GM23338 (cell line): Measurements from ENCODE around the gene REXO2. TPM values are rescaled to one million over a fixed set of nuclear protein-coding genes. Genes with fewer than 3 reads are reported as not detected.

Experiments used
- ATAC-seq: fragments of 200-7000 bp; cut with Tn5 transposase; 3 replicates; pipeline ENCODE4 v1.9.1; 2020
- DNase-seq: peaks from one replicate; pipeline ENCODE4 v3.0.0-alpha.2; 2015; ENCODE audit warnings: low spot score
- H2AFZ ChIP-seq: fragments of 200-600 bp; sonication (generic); 2 replicates; pipeline ENCODE4 v1.8.0; 2016; ENCODE audit warnings: antibody characterized with exemption, mild to moderate bottlenecking, moderate library complexity
- H3F3A ChIP-seq: fragments of 200-600 bp; sonication (generic); replicated peaks from 2 replicates; pipeline ENCODE4 v1.8.0; 2017; ENCODE audit warnings: antibody characterized with exemption, mixed run types, low read depth
- H3K27ac ChIP-seq: fragments of 200-600 bp; sonication (generic); 2 replicates; pipeline ENCODE4 v1.6.1; 2016; ENCODE audit warnings: low read depth
- H3K27me3 ChIP-seq: fragments of 200-600 bp; sonication (generic); 2 replicates; pipeline ENCODE4 v1.8.0; 2016; ENCODE audit warnings: mild to moderate bottlenecking, mixed run types, moderate library complexity; ENCODE audit not compliant: insufficient read depth
- H3K36me3 ChIP-seq: fragments of 200-600 bp; sonication (generic); 2 replicates; pipeline ENCODE4 v1.8.0; 2016; ENCODE audit warnings: mild to moderate bottlenecking; ENCODE audit not compliant: insufficient read depth
- H3K4me1 ChIP-seq: fragments of 200-600 bp; sonication (generic); 2 replicates; pipeline ENCODE4 v1.8.0; 2016; ENCODE audit warnings: mild to moderate bottlenecking, moderate library complexity; ENCODE audit not compliant: insufficient read depth
- H3K4me2 ChIP-seq: fragments of 200-600 bp; sonication (generic); 2 replicates; pipeline ENCODE4 v1.7.1; 2017; ENCODE audit warnings: mixed run types
- H3K4me3 ChIP-seq: fragments of 200-600 bp; sonication (generic); 2 replicates; pipeline ENCODE4 v1.6.1; 2016; ENCODE audit warnings: mixed run types
- H3K79me2 ChIP-seq: fragments of 200-600 bp; sonication (generic); replicated peaks from 2 replicates; pipeline ENCODE4 v1.8.0; 2017; ENCODE audit warnings: mild to moderate bottlenecking; ENCODE audit not compliant: insufficient read depth
- H3K9me2 ChIP-seq: fragments of 200-600 bp; sonication (generic); 2 replicates; pipeline ENCODE4 v1.8.0; 2017; ENCODE audit not compliant: insufficient read depth
- H4K20me1 ChIP-seq: fragments of 200-600 bp; sonication (generic); replicated peaks from 2 replicates; pipeline ENCODE4 v1.8.0; 2017; ENCODE audit warnings: mild to moderate bottlenecking; ENCODE audit not compliant: insufficient read depth
- H3K27ac Mint-ChIP-seq: 2 replicates; pipeline ENCODE4 v1.8.0; 2020; ENCODE audit warnings: inconsistent platforms, mild to moderate bottlenecking, moderate library complexity, mixed read lengths
- H3K27me3 Mint-ChIP-seq: 3 replicates; pipeline ENCODE4 v1.8.0; 2022; ENCODE audit warnings: low read depth, mild to moderate bottlenecking, moderate library complexity, mixed read lengths, inconsistent platforms; ENCODE audit not compliant: insufficient read depth, poor library complexity
- H3K36me3 Mint-ChIP-seq: 3 replicates; pipeline ENCODE4 v1.8.0; 2021; ENCODE audit warnings: low read depth, mild to moderate bottlenecking, inconsistent platforms, moderate library complexity, mixed read lengths
- H3K4me1 Mint-ChIP-seq: 3 replicates; pipeline ENCODE4 v1.8.0; 2020; ENCODE audit warnings: mild to moderate bottlenecking, inconsistent platforms, mixed read lengths
- H3K4me3 Mint-ChIP-seq: 3 replicates; pipeline ENCODE4 v1.8.0; 2021; ENCODE audit warnings: moderate library complexity, mild to moderate bottlenecking, inconsistent platforms, mixed read lengths
- H3K9me3 Mint-ChIP-seq: 3 replicates; pipeline ENCODE4 v1.8.0; 2020; ENCODE audit warnings: moderate library complexity, mild to moderate bottlenecking, inconsistent platforms, mixed read lengths
- EZH2 ChIP-seq: fragments of 200-600 bp; sonication (generic); IDR thresholded peaks from one replicate; pipeline ENCODE4 v1.8.0; 2017; ENCODE audit warnings: antibody characterized with exemption, mild to moderate bottlenecking, low read depth; ENCODE audit not compliant: unreplicated experiment
- EZH2phosphoT487 ChIP-seq: fragments of 200-600 bp; sonication (generic); IDR thresholded peaks from one replicate; pipeline ENCODE4 v1.8.1; 2018; ENCODE audit warnings: antibody characterized with exemption; ENCODE audit not compliant: unreplicated experiment
- JUNB ChIP-seq: IDR thresholded peaks from one replicate; pipeline ENCODE4 v1.6.1; 2016; ENCODE audit warnings: antibody characterized with exemption; ENCODE audit not compliant: unreplicated experiment
- NANOG ChIP-seq: IDR thresholded peaks from 2 replicates; pipeline ENCODE4 v1.6.1; 2016; ENCODE audit warnings: antibody characterized with exemption, borderline replicate concordance
- REST ChIP-seq: IDR thresholded peaks from one replicate; pipeline ENCODE4 v1.6.1; 2018; ENCODE audit warnings: antibody characterized with exemption; ENCODE audit not compliant: unreplicated experiment
- STAT1 ChIP-seq: IDR thresholded peaks from one replicate; pipeline ENCODE4 v1.6.1; 2016; ENCODE audit warnings: antibody characterized with exemption; ENCODE audit not compliant: unreplicated experiment
- ZNF114 ChIP-seq: fragments of 250-450 bp; sonication (Bioruptor Pico); IDR thresholded peaks from 2 replicates; pipeline ENCODE4 v1.5.0; 2020; ENCODE audit warnings: mild to moderate bottlenecking, moderate library complexity
- ZNF331 ChIP-seq: fragments of 250-450 bp; sonication (Bioruptor Pico); IDR thresholded peaks from 2 replicates; pipeline ENCODE4 v1.5.0; 2020; ENCODE audit warnings: low read depth, mild to moderate bottlenecking, moderate library complexity
- ZNF462 ChIP-seq: fragments of 250-450 bp; sonication (Bioruptor Pico); IDR thresholded peaks from 2 replicates; pipeline ENCODE4 v1.5.0; 2020; ENCODE audit warnings: mild to moderate bottlenecking, moderate library complexity
- polyA plus RNA-seq: library from polyadenylated mRNA; unstranded; fragments of >200 nt; fragmentation: Nextera tagmentation; extraction: Ambion mirVana; gene quantifications from 2 replicates; pipeline ENCODE4 v1.2.1, GENCODE V29; 2016
- total RNA-seq: library from RNA; depleted of rRNA; stranded (reverse); fragments of >200 nt; shearing (Covaris generic); gene quantifications from 2 replicates; pipeline ENCODE4 v1.2.3, GENCODE V29; 2014
- TF ChIP-seq, protein P1 (sequence below): IDR thresholded peaks from 2 replicates; pipeline ENCODE4 v1.6.1; 2016; ENCODE audit warnings: antibody characterized with exemption

The REXO2 gene
- total and polyA plus RNA-seq, 2 experiments from 2014 or later, result 122 to 245 TPM

GRCh38 chr11:114412946-114413345 is 26.3 kb upstream of the REXO2 start (continued):
- TF ChIP-seq REST (no peak), EZH2phosphoT487 (no peak), JUNB (no peak)

- no peak overlapping the region for H3K4me3 Mint-ChIP-seq
- peak; percentile 36 for DNase-seq
- peak; percentile 89 for ATAC-seq
- Histone ChIP-seq H3K4me3 (no peak overlapping the region), H4K20me1 (no peaks in the 10 kb centered on the region), H3K4me1 (peaks cover 18% of the 10 kb centered on the region; the same call in 1 of the 2 replicates), H3K79me2 (no peaks in the 10 kb centered on the region), H3K36me3 (no peaks in the 10 kb centered on the region; the same call in 1 of the 2 replicates), H3F3A (no peaks in the 10 kb centered on the region), H2AFZ (no peak overlapping the region), H3K27me3 (no peaks in the 10 kb centered on the region), H3K27ac (0 out of 2 replicates have a peak overlapping the region, but pooled peaks have one; percentile 1), H3K4me2 (0 out of 2 replicates have a peak overlapping the region, but pooled peaks have one; percentile 4), H3K9me2 (no peaks in the 10 kb centered on the region)
- peaks cover 12% of the 10 kb centered on the region for H3K4me1 Mint-ChIP-seq
- H3K27ac Mint-ChIP-seq, result peak overlapping the region; percentile 21; the same call in 1 of the 2 replicates
- peaks cover 4% of the 10 kb centered on the region for H3K27me3 Mint-ChIP-seq
- H3K36me3 Mint-ChIP-seq, result peaks cover 27% of the 10 kb centered on the region; the same call in 2 of the 3 replicates
- no peaks in the 10 kb centered on the region for H3K9me3 Mint-ChIP-seq
- TF ChIP-seq, protein P1, sequence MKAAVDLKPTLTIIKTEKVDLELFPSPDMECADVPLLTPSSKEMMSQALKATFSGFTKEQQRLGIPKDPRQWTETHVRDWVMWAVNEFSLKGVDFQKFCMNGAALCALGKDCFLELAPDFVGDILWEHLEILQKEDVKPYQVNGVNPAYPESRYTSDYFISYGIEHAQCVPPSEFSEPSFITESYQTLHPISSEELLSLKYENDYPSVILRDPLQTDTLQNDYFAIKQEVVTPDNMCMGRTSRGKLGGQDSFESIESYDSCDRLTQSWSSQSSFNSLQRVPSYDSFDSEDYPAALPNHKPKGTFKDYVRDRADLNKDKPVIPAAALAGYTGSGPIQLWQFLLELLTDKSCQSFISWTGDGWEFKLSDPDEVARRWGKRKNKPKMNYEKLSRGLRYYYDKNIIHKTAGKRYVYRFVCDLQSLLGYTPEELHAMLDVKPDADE, result no peak
- TF ChIP-seq ZNF462 (CRISPR knock-in tag) (no peak), ZNF114 (CRISPR knock-in tag) (no peak), EZH2 (no peak), STAT1 (no peak), NANOG (no peak), REST (no peak), JUNB (no peak), ZNF331 (CRISPR knock-in tag) (no peak)
Observed at GRCh38 chr11:114413958-114414357, 25.3 kb upstream of the REXO2 start.
